H1 (cell line): ENCODE measurements around the gene ERC1. TPM values are rescaled to one million over a fixed set of nuclear protein-coding genes. Genes with fewer than 3 reads are reported as not detected.

Experiments
- CTCF ChIA-PET: fragments of 300-600 bp; sonication (Branson Sonifier 250); formaldehyde crosslinking; loops from one replicate; lab custom pipeline; 2021; ENCODE audit not compliant: partially characterized antibody; lab: Charles Lee
- POLR2A ChIA-PET: fragments of 300-600 bp; sonication (Branson Sonifier 250); formaldehyde crosslinking; loops from one replicate; lab custom pipeline; 2021; ENCODE audit warnings: inconsistent platforms; ENCODE audit not compliant: partially characterized antibody; lab: Charles Lee
- DNase-seq, 2 experiments: peaks; one replicate each; pipeline versions ENCODE4 v3.0.0 to v3.0.0-alpha.2; 2010 to 2022; ENCODE audit warnings: low spot score in 2 of 2, low read depth in 1 of 2, mixed read lengths in 1 of 2
- FAIRE-seq: peaks from 2 replicates; lab custom pipeline; 2011; peaks lifted over from hg19 to GRCh38; lab: Jason Lieb, UNC
- H2AFZ ChIP-seq: 2 replicates; pipeline ENCODE4 v1.8.1; 2012; ENCODE audit warnings: low read length, inconsistent platforms
- H2AK5ac ChIP-seq: 2 replicates; pipeline ENCODE4 v1.6.1; 2013; ENCODE audit warnings: low read depth, low read length
- H2BK120ac ChIP-seq: replicated peaks from 2 replicates; pipeline ENCODE3; 2013; ENCODE audit warnings: low read depth, low read length, inconsistent platforms
- H2BK12ac ChIP-seq: 2 replicates; pipeline ENCODE4 v1.6.1; 2013; ENCODE audit warnings: low read depth, low read length
- H2BK15ac ChIP-seq: 2 replicates; pipeline ENCODE4 v1.6.1; 2013; ENCODE audit warnings: low read length
- H2BK20ac ChIP-seq: 2 replicates; pipeline ENCODE4 v1.6.1; 2013; ENCODE audit warnings: low read length
- H2BK5ac ChIP-seq: 2 replicates; pipeline ENCODE4 v1.6.1; 2013; ENCODE audit warnings: low read depth, low read length
- H3K14ac ChIP-seq: 2 replicates; pipeline ENCODE4 v1.6.1; 2013; ENCODE audit warnings: inconsistent platforms; ENCODE audit not compliant: insufficient read length
- H3K18ac ChIP-seq: 2 replicates; pipeline ENCODE4 v1.6.1; 2013; ENCODE audit warnings: low read length; ENCODE audit errors: extremely low read depth
- H3K23ac ChIP-seq: 2 replicates; pipeline ENCODE4 v1.6.1; 2013; ENCODE audit warnings: inconsistent platforms; ENCODE audit not compliant: insufficient read length
- H3K23me2 ChIP-seq: 2 replicates; pipeline ENCODE4 v1.6.1; 2013; ENCODE audit warnings: low read depth, low read length
- H3K27ac ChIP-seq: 2 replicates; pipeline ENCODE4 v1.6.1; 2011; ENCODE audit warnings: low read depth, low read length, inconsistent platforms
- H3K27me3 ChIP-seq, 4 experiments: replicated peaks in 1 of 4; 1 replicate in 1 of 4; 2 replicates in 3 of 4; pipeline versions ENCODE4 v1.6.1 to v1.8.1; 2011 to 2013; ENCODE audit warnings: low read length in 3 of 4, mild to moderate bottlenecking in 3 of 4, inconsistent platforms in 2 of 4, mixed read lengths in 2 of 4, moderate library complexity in 1 of 4; ENCODE audit not compliant: control insufficient read depth in 3 of 4, insufficient read depth in 3 of 4; ENCODE audit errors: extremely low read depth in 1 of 4
- H3K36me3 ChIP-seq, 4 experiments: 2 replicates each; pipeline versions ENCODE4 v1.6.1 to v1.8.1; 2011 to 2013; ENCODE audit warnings: mild to moderate bottlenecking in 4 of 4, low read length in 3 of 4, moderate library complexity in 2 of 4, control low read depth in 1 of 4, inconsistent platforms in 1 of 4; ENCODE audit not compliant: insufficient read depth in 4 of 4, control insufficient read depth in 2 of 4
- H3K4ac ChIP-seq: replicated peaks from 2 replicates; pipeline ENCODE3; 2013; ENCODE audit warnings: low read length, low read depth, mixed read lengths, inconsistent platforms; ENCODE audit not compliant: insufficient read length
- H3K4me1 ChIP-seq, 4 experiments: replicated peaks in 1 of 4; 1 replicate in 1 of 4; 2 replicates in 3 of 4; pipeline versions ENCODE4 v1.6.1 to v1.8.1; 2011 to 2013; ENCODE audit warnings: low read length in 3 of 4, inconsistent platforms in 2 of 4, mixed read lengths in 1 of 4; ENCODE audit not compliant: insufficient read depth in 4 of 4, control insufficient read depth in 3 of 4
- H3K4me2 ChIP-seq, 2 experiments: 2 replicates each; pipeline versions ENCODE4 v1.6.1 to v1.8.1; 2011 to 2013; ENCODE audit warnings: low read depth in 2 of 2, low read length in 2 of 2, control low read depth in 1 of 2, inconsistent platforms in 1 of 2, mild to moderate bottlenecking in 1 of 2; ENCODE audit not compliant: insufficient read depth in 1 of 2
- H3K4me3 ChIP-seq, 4 experiments: fragments of 200-600, 300-600 bp in 1 of 4; sonication (generic), shearing (Covaris generic), sonication (Bioruptor Twin) in 1 of 4; 2 replicates each; pipeline versions ENCODE4 v1.5.1 to v1.8.1; 2011 to 2016; ENCODE audit warnings: low read length in 4 of 4, low read depth in 3 of 4, control low read depth in 2 of 4, inconsistent platforms in 2 of 4, mild to moderate bottlenecking in 2 of 4, mixed read lengths in 1 of 4, moderate library complexity in 1 of 4; ENCODE audit not compliant: insufficient read depth in 2 of 4; ENCODE audit errors: extremely low read depth in 1 of 4
- H3K56ac ChIP-seq: replicated peaks from 2 replicates; pipeline ENCODE3; 2013; ENCODE audit warnings: low read depth, mild to moderate bottlenecking, mixed read lengths, low read length, inconsistent platforms; ENCODE audit not compliant: insufficient read length
- H3K79me1 ChIP-seq: 2 replicates; pipeline ENCODE4 v1.6.1; 2013; ENCODE audit warnings: low read depth, low read length, control low read depth
- H3K79me2 ChIP-seq, 2 experiments: 2 replicates each; pipeline versions ENCODE4 v1.6.1 to v1.8.1; 2012 to 2013; ENCODE audit warnings: low read length in 2 of 2, mild to moderate bottlenecking in 2 of 2, inconsistent platforms in 1 of 2; ENCODE audit not compliant: insufficient read depth in 2 of 2, control insufficient read depth in 1 of 2
- H3K9ac ChIP-seq, 4 experiments: replicated peaks in 1 of 4; 1 replicate in 1 of 4; 2 replicates in 3 of 4; pipeline versions ENCODE4 v1.6.1 to v1.8.1; 2011 to 2013; ENCODE audit warnings: low read depth in 3 of 4, low read length in 3 of 4, control low read depth in 2 of 4, mild to moderate bottlenecking in 2 of 4, moderate library complexity in 2 of 4, inconsistent platforms in 1 of 4; ENCODE audit errors: extremely low read depth in 1 of 4
- H3K9me3 ChIP-seq, 2 experiments: 2 replicates each; pipeline versions ENCODE4 v1.6.1 to v1.8.1; 2012 to 2013; ENCODE audit warnings: mild to moderate bottlenecking in 2 of 2, moderate library complexity in 2 of 2, control low read depth in 1 of 2, inconsistent platforms in 1 of 2, low read depth in 1 of 2, low read length in 1 of 2, mixed read lengths in 1 of 2; ENCODE audit not compliant: insufficient read depth in 2 of 2
- H4K20me1 ChIP-seq, 2 experiments: replicated peaks in 1 of 2; 2 replicates each; pipeline versions ENCODE3 to v1.8.1; 2011 to 2013; ENCODE audit warnings: inconsistent platforms in 2 of 2, low read length in 2 of 2, mild to moderate bottlenecking in 1 of 2; ENCODE audit not compliant: insufficient read depth in 2 of 2, control insufficient read depth in 1 of 2
- H4K5ac ChIP-seq: 2 replicates; pipeline ENCODE4 v1.6.1; 2013; ENCODE audit warnings: low read length, low read depth, mixed read lengths, inconsistent platforms; ENCODE audit not compliant: insufficient read length
- H4K8ac ChIP-seq: 2 replicates; pipeline ENCODE4 v1.8.0; 2013; ENCODE audit warnings: mild to moderate bottlenecking, moderate library complexity, low read length, inconsistent platforms; ENCODE audit not compliant: insufficient read depth; ENCODE audit errors: extremely low read depth
- H4K91ac ChIP-seq: replicated peaks from 2 replicates; pipeline ENCODE3; 2013; ENCODE audit warnings: low read length, mixed read lengths, inconsistent platforms; ENCODE audit not compliant: insufficient read length
- CHD2 ChIP-seq: IDR thresholded peaks from 2 replicates; pipeline ENCODE4 v1.6.1; 2012; ENCODE audit warnings: low read length, improper control_type of control experiment
- CTBP2 ChIP-seq: IDR thresholded peaks from 2 replicates; pipeline ENCODE4 v1.7.0; 2011; ENCODE audit warnings: borderline replicate concordance, mild to moderate bottlenecking, moderate library complexity, mixed read lengths, low read length; ENCODE audit not compliant: insufficient read depth, insufficient read length
- EGR1 ChIP-seq: IDR thresholded peaks from 2 replicates; pipeline ENCODE4 v1.6.1; 2011; ENCODE audit warnings: low read depth, low read length, borderline replicate concordance
- GTF2F1 ChIP-seq: IDR thresholded peaks from 2 replicates; pipeline ENCODE4 v1.6.1; 2012; ENCODE audit warnings: low read depth, low read length, improper control_type of control experiment, borderline replicate concordance
- KDM1A ChIP-seq: fragments of 200-600, 300-600 bp; sonication (generic); IDR thresholded peaks from 2 replicates; pipeline ENCODE4 v1.7.1; 2016; ENCODE audit warnings: mild to moderate bottlenecking, low read length, borderline replicate concordance
- MAX ChIP-seq: IDR thresholded peaks from 2 replicates; pipeline ENCODE4 v1.6.1; 2012; ENCODE audit warnings: inconsistent platforms
- POLR2A ChIP-seq, 2 experiments: IDR thresholded peaks; 1 replicate in 1 of 2; 2 replicates in 1 of 2; pipeline ENCODE4 v1.6.1; 2011; ENCODE audit warnings: low read depth in 2 of 2, low read length in 2 of 2, mild to moderate bottlenecking in 2 of 2; ENCODE audit errors: control extremely low read depth in 1 of 2
- SAP30 ChIP-seq: fragments of 300-600 bp; sonication (generic); IDR thresholded peaks from 2 replicates; pipeline ENCODE4 v1.7.1; 2012; ENCODE audit warnings: low read length, moderate library complexity, mild to moderate bottlenecking, inconsistent platforms; ENCODE audit not compliant: insufficient read depth, insufficient replicate concordance
- SIN3A ChIP-seq, 2 experiments: IDR thresholded peaks in 1 of 2; conservative IDR thresholded peaks in 1 of 2; 2 replicates each; pipeline ENCODE4 v1.6.1; 2011 to 2012; ENCODE audit warnings: low read length in 2 of 2, improper control_type of control experiment in 1 of 2, low read depth in 1 of 2, mild to moderate bottlenecking in 1 of 2
- SP2 ChIP-seq: IDR thresholded peaks from 2 replicates; pipeline ENCODE4 v1.6.1; 2012; ENCODE audit warnings: mild to moderate bottlenecking, low read length, inconsistent platforms
- TAF1 ChIP-seq: IDR thresholded peaks from 2 replicates; pipeline ENCODE4 v1.6.1; 2011; ENCODE audit warnings: mild to moderate bottlenecking, low read depth, low read length
- USF2 ChIP-seq: IDR thresholded peaks from 2 replicates; pipeline ENCODE4 v1.6.1; 2011; ENCODE audit warnings: low read length, improper control_type of control experiment
- WGBS, 2 experiments: shearing (Covaris generic) in 1 of 2; methylation state at CpG; one replicate each; pipeline versions ENCODE4 v1.1.6 to v1.1.7; 2013 to 2015; ENCODE audit warnings: low lambda C conversion rate in 2 of 2, mixed read lengths in 2 of 2, inconsistent platforms in 1 of 2, low coverage in 1 of 2, missing lambda C conversion rate in 1 of 2; ENCODE audit not compliant: insufficient replicate concordance in 2 of 2, insufficient coverage in 1 of 2, insufficient read length in 1 of 2; ENCODE audit errors: extremely low coverage in 1 of 2, missing lambda C conversion rate in 1 of 2; 5-methylcytosine and 5-hydroxymethylcytosine counted together
- polyA plus RNA-seq, 7 experiments: library from polyadenylated mRNA; depleted of rRNA in 3 of 7; stranded (reverse) in 5 of 7; unstranded in 2 of 7; fragments of >200 nt in 5 of 7; fragments of 200-250 nt in 2 of 7; gene quantifications; 1 replicate in 5 of 7; 2 replicates in 1 of 7; 4 replicates in 1 of 7; pipeline versions ENCODE4 v1.2.1 to v1.2.3, GENCODE V29; 2011 to 2013; ENCODE audit warnings: missing spikeins in 2 of 7, mixed read lengths in 2 of 7
- total RNA-seq: library from RNA; stranded (reverse); fragmentation: NEBNext Ultra II Directional; extraction: Animal tissue kit (Norgen Biotek cat#: 25700); gene quantifications from 2 replicates; pipeline ENCODE4 v1.2.1, GENCODE V29; 2021

The ERC1 gene
- total and polyA plus RNA-seq, 2 of the 8 experiments (the other 6 are each of a cell fraction or from before 2014, with no cell fraction given): 7.8 to 45.7 TPM

GRCh38 chr12:958588-959123 is 32.4 kb upstream of the ERC1 start:
- Histone ChIP-seq H4K8ac (no peak overlapping the region), H2BK15ac (no peak overlapping the region), H3K27ac (no peak overlapping the region), H3K4me2 (no peak overlapping the region), H3K56ac (no peak overlapping the region), H2BK120ac (no peak overlapping the region), H2BK12ac (no peak overlapping the region), H2BK20ac (no peak overlapping the region), H2AK5ac (no peak overlapping the region), H3K79me2 (no peaks in the 10 kb centered on the region), H3K14ac (no peak overlapping the region), H3K27me3 (no peaks in the 10 kb centered on the region; a peak in 1 of 7 replicates), H4K5ac (no peak overlapping the region), H3K18ac (no peak overlapping the region), H2BK5ac (no peak overlapping the region), H3K23ac (no peak overlapping the region), H3K79me1 (no peaks in the 10 kb centered on the region), H3K36me3 (no peaks in the 10 kb centered on the region), H3K4me1 (no peaks in the 10 kb centered on the region), H4K91ac (no peak overlapping the region), H3K9ac (no peak overlapping the region), H3K9me3 (no peaks in the 10 kb centered on the region), H3K4me3 (no peak overlapping the region), H2AFZ (no peak overlapping the region), H4K20me1 (no peaks in the 10 kb centered on the region), H3K4ac (no peak overlapping the region), H3K23me2 (no peaks in the 10 kb centered on the region)
- POLR2A ChIA-PET: interaction anchor here (2.3 kb wide), 1 partner anchor 9 kb away, joined by 8 read pairs; the partner anchor contains the start of gene RAD52
- 84% methylated on average over 7 of the region's 8 CpGs; no CpG with 5 or more reads in 1 of the 2 experiments for WGBS, 2 experiments
- DNase-seq: no peak
- CTCF ChIA-PET: interaction anchor here (0.6 to 1.8 kb wide), 3 partner anchors 9 to 14 kb away, joined by 3 to 6 read pairs (median 3); partner anchors contain the start of gene RAD52
- no peak for FAIRE-seq
- TF ChIP-seq SIN3A (conservative IDR thresholded peaks at IDR 0.05 in 1 of 2, IDR thresholded peaks at IDR 0.05 in 1 of 2; ENCODE audit: low read depth in 1 of 2, low read length in 2 of 2) (no peak), USF2 (no peak), KDM1A (no peak), CTBP2 (no peak), EGR1 (no peak), TAF1 (no peak), MAX (no peak), SAP30 (no peak), GTF2F1 (no peak), POLR2A (IDR thresholded peaks at IDR 0.05; ENCODE audit: control extremely low read depth in 1 of 2, low read depth in 2 of 2, low read length in 2 of 2) (no peak), CHD2 (no peak), SP2 (no peak)
